ENCODE measurements around the gene FETUB.

- no peak for TF ChIP-seq POLR2A (IDR thresholded peaks at IDR 0.05)
- TF ChIP-seq CTCF (IDR thresholded peaks at IDR 0.05): no peak
Observed at GRCh38 chr3:186646841-186647240, 6.6 kb downstream of the FETUB start.

Data from Peyer's patch (tissue), 4 donors.